OCI-LY3 (cell line): Measurements from ENCODE around the gene LILRB4.

Source experiments
- H2AFZ ChIP-seq: fragments of 200-600, 300-600 bp; shearing (Covaris generic); 2 replicates; pipeline ENCODE4 v1.6.0; 2014; ENCODE audit warnings: antibody characterized with exemption, low read depth, low read length
- H3K27ac ChIP-seq: fragments of 200-600, 300-600 bp; sonication (generic); 2 replicates; pipeline ENCODE4 v1.5.1; 2014; ENCODE audit warnings: mild to moderate bottlenecking, low read length, moderate library complexity, mixed read lengths
- H3K27me3 ChIP-seq: fragments of 200-600, 300-600 bp; sonication (generic); 2 replicates; pipeline ENCODE4 v1.6.1; 2014; ENCODE audit warnings: low read depth, low read length, mixed read lengths
- H3K36me3 ChIP-seq: fragments of 200-600, 300-600 bp; sonication (generic); replicated peaks from 2 replicates; pipeline ENCODE3; 2014; ENCODE audit warnings: low read depth, low read length, mixed read lengths
- H3K4me1 ChIP-seq: fragments of 300-600, 200-600 bp; sonication (generic); 2 replicates; pipeline ENCODE4 v1.6.1; 2014; ENCODE audit warnings: low read length, mixed read lengths
- H3K4me2 ChIP-seq: fragments of 200-600, 300-600 bp; sonication (generic); 2 replicates; pipeline ENCODE4 v1.6.1; 2014; ENCODE audit warnings: low read length, mixed read lengths
- H3K4me3 ChIP-seq: fragments of 300-600, 200-600 bp; sonication (generic); 2 replicates; pipeline ENCODE4 v1.5.1; 2014; ENCODE audit warnings: antibody characterized with exemption, mild to moderate bottlenecking, low read length, moderate library complexity
- H3K79me2 ChIP-seq: fragments of 300-600, 200-600 bp; shearing (Covaris generic); 2 replicates; pipeline ENCODE4 v1.6.1; 2014; ENCODE audit warnings: mild to moderate bottlenecking, low read length, mixed read lengths
- H3K9ac ChIP-seq: fragments of 300-600, 200-600 bp; shearing (Covaris generic); 2 replicates; pipeline ENCODE4 v1.6.0; 2014; ENCODE audit warnings: mild to moderate bottlenecking, low read length, moderate library complexity
- H3K9me3 ChIP-seq: fragments of 200-600, 300-600 bp; shearing (Covaris generic); 2 replicates; pipeline ENCODE4 v1.6.1; 2014; ENCODE audit warnings: low read length, mixed read lengths; ENCODE audit not compliant: insufficient read depth
- H4K20me1 ChIP-seq: fragments of 200-600, 300-600 bp; sonication (generic); 2 replicates; pipeline ENCODE4 v1.6.1; 2016; ENCODE audit warnings: low read length, mixed read lengths; ENCODE audit not compliant: insufficient read depth
- EZH2phosphoT487 ChIP-seq: fragments of 200-600 bp; shearing (Covaris generic); IDR thresholded peaks from 2 replicates; pipeline ENCODE4 v1.6.1; 2018; ENCODE audit warnings: antibody characterized with exemption, mixed run types, low read depth
- TF ChIP-seq, protein P1 (sequence below): fragments of 200-600, 300-600 bp; sonication (generic); IDR thresholded peaks from 2 replicates; pipeline ENCODE4 v1.5.1; 2014; ENCODE audit warnings: antibody characterized with exemption, low read length, low read depth

LILRB4 gene

DNA sequence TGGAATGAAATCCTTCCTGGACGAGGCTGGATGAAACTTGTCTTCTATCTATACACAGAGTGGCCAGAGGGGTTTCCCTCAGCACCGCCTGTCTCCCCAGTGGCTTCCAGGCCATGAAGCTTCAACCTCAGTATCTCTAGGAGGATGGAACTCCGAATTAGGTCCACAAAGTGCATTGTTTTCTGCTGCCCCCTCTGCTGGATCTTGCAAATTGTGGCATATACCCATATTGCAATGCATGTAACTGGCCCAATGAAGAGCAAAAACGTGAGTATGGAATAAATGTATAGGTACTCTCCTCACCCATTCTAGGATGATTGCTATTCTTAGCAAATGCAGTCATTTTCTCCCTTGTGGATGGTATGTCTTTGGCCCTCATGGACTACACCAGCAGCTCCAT is 14.7 kb upstream of the LILRB4 start:
- no peak overlapping the region for H3K9ac ChIP-seq
- no peak overlapping the region for H3K4me2 ChIP-seq
- H3K79me2 ChIP-seq, result no peaks in the 10 kb centered on the region
- peaks cover 11% of the 10 kb centered on the region for H3K4me1 ChIP-seq
- H3K36me3 ChIP-seq, result no peaks in the 10 kb centered on the region
- no peaks in the 10 kb centered on the region for H4K20me1 ChIP-seq
- no peak overlapping the region for H3K27ac ChIP-seq
- no peaks in the 10 kb centered on the region for H3K9me3 ChIP-seq
- no peak for TF ChIP-seq EZH2phosphoT487
- TF ChIP-seq, protein P1, sequence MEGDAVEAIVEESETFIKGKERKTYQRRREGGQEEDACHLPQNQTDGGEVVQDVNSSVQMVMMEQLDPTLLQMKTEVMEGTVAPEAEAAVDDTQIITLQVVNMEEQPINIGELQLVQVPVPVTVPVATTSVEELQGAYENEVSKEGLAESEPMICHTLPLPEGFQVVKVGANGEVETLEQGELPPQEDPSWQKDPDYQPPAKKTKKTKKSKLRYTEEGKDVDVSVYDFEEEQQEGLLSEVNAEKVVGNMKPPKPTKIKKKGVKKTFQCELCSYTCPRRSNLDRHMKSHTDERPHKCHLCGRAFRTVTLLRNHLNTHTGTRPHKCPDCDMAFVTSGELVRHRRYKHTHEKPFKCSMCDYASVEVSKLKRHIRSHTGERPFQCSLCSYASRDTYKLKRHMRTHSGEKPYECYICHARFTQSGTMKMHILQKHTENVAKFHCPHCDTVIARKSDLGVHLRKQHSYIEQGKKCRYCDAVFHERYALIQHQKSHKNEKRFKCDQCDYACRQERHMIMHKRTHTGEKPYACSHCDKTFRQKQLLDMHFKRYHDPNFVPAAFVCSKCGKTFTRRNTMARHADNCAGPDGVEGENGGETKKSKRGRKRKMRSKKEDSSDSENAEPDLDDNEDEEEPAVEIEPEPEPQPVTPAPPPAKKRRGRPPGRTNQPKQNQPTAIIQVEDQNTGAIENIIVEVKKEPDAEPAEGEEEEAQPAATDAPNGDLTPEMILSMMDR, result peak; percentile 39
- H3K4me3 ChIP-seq, result no peak overlapping the region
- H2AFZ ChIP-seq, result no peak overlapping the region
- H3K27me3 ChIP-seq, result peaks cover 31% of the 10 kb centered on the region

DNA sequence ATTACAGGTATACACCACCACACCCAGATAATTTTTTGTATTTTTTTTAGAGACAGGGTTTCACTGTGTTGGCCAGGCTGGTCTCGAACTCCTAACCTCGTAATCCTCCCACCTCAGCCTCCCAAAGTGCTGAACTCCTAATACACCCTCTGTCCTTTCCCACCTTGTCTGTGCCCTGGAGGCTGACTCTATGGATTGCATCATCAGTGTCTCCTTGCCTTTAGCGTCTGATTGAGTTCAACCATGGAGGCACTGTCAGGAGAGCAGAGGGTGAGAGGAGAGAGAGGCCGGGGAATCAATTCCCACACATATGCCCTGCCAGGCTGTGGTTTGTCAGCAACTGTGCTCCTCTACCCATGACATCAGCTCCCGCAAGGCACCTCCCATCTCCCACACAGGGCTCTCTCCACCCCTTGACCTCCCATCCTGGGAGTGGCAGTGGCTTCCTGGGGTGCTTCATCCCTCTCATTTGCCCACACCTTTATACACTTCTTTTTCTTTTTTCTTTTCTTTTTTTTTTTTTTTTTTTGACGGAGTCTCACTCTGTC is 12.6 kb upstream of the LILRB4 start:
- H3K9ac ChIP-seq, result no peak overlapping the region
- no peak overlapping the region for H3K4me2 ChIP-seq
- no peaks in the 10 kb centered on the region for H4K20me1 ChIP-seq
- H2AFZ ChIP-seq, result no peak overlapping the region
- H3K79me2 ChIP-seq, result no peaks in the 10 kb centered on the region
- no peaks in the 10 kb centered on the region for H3K9me3 ChIP-seq
- peaks cover 16% of the 10 kb centered on the region for H3K4me1 ChIP-seq
- no peak for TF ChIP-seq EZH2phosphoT487
- TF ChIP-seq, protein P1, result no peak
- H3K4me3 ChIP-seq, result no peak overlapping the region
- H3K36me3 ChIP-seq, result no peaks in the 10 kb centered on the region
- H3K27ac ChIP-seq, result no peak overlapping the region
- peaks cover 25% of the 10 kb centered on the region for H3K27me3 ChIP-seq

DNA sequence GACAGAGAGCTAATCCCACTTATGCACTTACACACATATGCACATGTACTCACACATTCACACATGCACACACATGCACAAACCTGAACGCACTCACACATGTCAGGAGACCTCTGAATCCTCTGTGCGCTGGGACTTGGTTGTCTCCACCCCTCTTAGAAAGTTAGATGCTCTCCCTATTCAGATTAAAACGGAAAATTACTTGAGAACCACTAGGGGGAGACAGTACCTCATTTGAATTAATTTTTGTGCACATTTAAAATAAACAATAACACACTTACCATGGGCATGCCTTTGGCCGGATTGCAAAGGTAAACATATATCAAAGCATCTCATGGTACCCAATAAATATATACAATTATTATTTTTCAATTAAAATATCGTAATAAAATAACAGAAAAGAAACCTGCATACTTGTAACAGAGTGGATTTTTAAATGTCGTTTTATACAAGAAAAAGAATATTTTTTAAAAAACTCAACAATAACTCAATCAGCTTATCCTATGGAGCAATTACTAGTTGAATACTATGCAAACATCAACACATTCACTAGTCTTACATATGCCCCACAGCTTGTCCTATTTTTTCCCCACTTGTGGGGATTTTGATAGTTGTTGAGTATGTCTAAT is 9.5 kb upstream of the LILRB4 start:
- Histone ChIP-seq H3K79me2 (no peaks in the 10 kb centered on the region), H3K27ac (no peak overlapping the region), H3K36me3 (no peaks in the 10 kb centered on the region), H3K4me1 (peaks cover 23% of the 10 kb centered on the region), H2AFZ (no peak overlapping the region), H3K9me3 (no peaks in the 10 kb centered on the region), H3K27me3 (peaks cover 14% of the 10 kb centered on the region), H3K4me2 (no peak overlapping the region), H3K4me3 (no peak overlapping the region), H4K20me1 (no peaks in the 10 kb centered on the region), H3K9ac (no peak overlapping the region)
- no peak for TF ChIP-seq EZH2phosphoT487
- TF ChIP-seq, protein P1, result peak; percentile 77

- Histone ChIP-seq H3K9me3 (no peaks in the 10 kb centered on the region), H3K27ac (peak overlapping the region; percentile 15; the same call in 1 of the 2 replicates), H3K4me1 (peaks cover 23% of the 10 kb centered on the region), H3K9ac (0 out of 2 replicates have a peak overlapping the region, but pooled peaks have one; percentile 2), H3K27me3 (peaks cover 14% of the 10 kb centered on the region), H3K36me3 (no peaks in the 10 kb centered on the region), H2AFZ (no peak overlapping the region), H3K79me2 (no peaks in the 10 kb centered on the region), H4K20me1 (no peaks in the 10 kb centered on the region), H3K4me3 (0 out of 2 replicates have a peak overlapping the region, but pooled peaks have one; percentile 6), H3K4me2 (peak overlapping the region; percentile 56)
- TF ChIP-seq EZH2phosphoT487, result no peak
- TF ChIP-seq, protein P1, result no peak
These were observed 8.1 kb upstream of the LILRB4 start for GRCh38 chr19:54654447-54655321.
